Liver (tissue), 2 donors: ENCODE data around the gene OR51L1.

Experiments
- CTCF ChIP-seq: fragments of 150-350 bp; IDR thresholded peaks from 2 replicates; pipeline ENCODE4 v1.5.1; 2017; ENCODE audit warnings: improper control_type of control experiment, low read depth, low read length; ENCODE audit not compliant: missing input control
- MAX ChIP-seq: IDR thresholded peaks from 2 replicates; pipeline ENCODE4 v1.6.1; 2016; ENCODE audit warnings: antibody characterized with exemption
- donor health status: healthy.

- TF ChIP-seq CTCF (no peak), MAX (no peak)
Observed at GRCh38 chr11:5013012-5013411, 18.4 kb downstream of the OR51L1 start.
